ENCODE measurements around the gene SART3.
"Not testable (repeated sequence)": the region's sequence is repeated elsewhere in the genome, so short reads cannot be mapped to it uniquely, and the experiment has no call there.

SART3 gene

GRCh38 chr12:108596854-108597558 lies 36.0 kb upstream of the SART3 start:
- no peak for DNase-seq

GRCh38 chr12:108595711-108596647 lies 35.0 kb upstream of the SART3 start:
- DNase-seq: no peak

- DNase-seq: no peak
Measured at GRCh38 chr12:108594960-108595710, 34.2 kb upstream of the SART3 start.

- DNase-seq: no peak
Measured at GRCh38 chr12:108594323-108594903, 33.4 kb upstream of the SART3 start.

GRCh38 chr12:108592033-108592909 lies 31.3 kb upstream of the SART3 start:
- no peak for DNase-seq

GRCh38 chr12:108591267-108591980 lies 30.5 kb upstream of the SART3 start:
- DNase-seq: no peak

GRCh38 chr12:108590463-108590862 lies 29.5 kb upstream of the SART3 start:
- not testable (repeated sequence) for DNase-seq

GRCh38 chr12:108589840-108590229 lies 28.9 kb upstream of the SART3 start:
- DNase-seq: no peak

GRCh38 chr12:108589028-108589839 lies 28.3 kb upstream of the SART3 start:
- DNase-seq: no peak

- DNase-seq: no peak
Measured at GRCh38 chr12:108587826-108588225, 26.9 kb upstream of the SART3 start.

- DNase-seq: no peak
Measured at GRCh38 chr12:108586306-108586705, 25.3 kb upstream of the SART3 start.

GRCh38 chr12:108585864-108586263 lies 24.9 kb upstream of the SART3 start:
- DNase-seq: no peak

- no peak for DNase-seq
Measured at GRCh38 chr12:108584456-108585065, 23.6 kb upstream of the SART3 start.

- no peak for DNase-seq
Measured at GRCh38 chr12:108583991-108584390, 23.0 kb upstream of the SART3 start.

- DNase-seq: no peak
Measured at GRCh38 chr12:108582978-108583770, 22.2 kb upstream of the SART3 start.

- no peak for DNase-seq
Measured at GRCh38 chr12:108582509-108582908, 21.5 kb upstream of the SART3 start.

GRCh38 chr12:108581311-108582227 lies 20.6 kb upstream of the SART3 start:
- DNase-seq: no peak

GRCh38 chr12:108580531-108580930 lies 19.6 kb upstream of the SART3 start:
- DNase-seq: no peak
